NCI-H1436 (cell line): ENCODE results near the gene ARID1B.

Experiments
- DNase-seq: peaks from one replicate; lab custom pipeline; 2025; lab: John Stamatoyannopoulos, UW

Gene ARID1B

DNA sequence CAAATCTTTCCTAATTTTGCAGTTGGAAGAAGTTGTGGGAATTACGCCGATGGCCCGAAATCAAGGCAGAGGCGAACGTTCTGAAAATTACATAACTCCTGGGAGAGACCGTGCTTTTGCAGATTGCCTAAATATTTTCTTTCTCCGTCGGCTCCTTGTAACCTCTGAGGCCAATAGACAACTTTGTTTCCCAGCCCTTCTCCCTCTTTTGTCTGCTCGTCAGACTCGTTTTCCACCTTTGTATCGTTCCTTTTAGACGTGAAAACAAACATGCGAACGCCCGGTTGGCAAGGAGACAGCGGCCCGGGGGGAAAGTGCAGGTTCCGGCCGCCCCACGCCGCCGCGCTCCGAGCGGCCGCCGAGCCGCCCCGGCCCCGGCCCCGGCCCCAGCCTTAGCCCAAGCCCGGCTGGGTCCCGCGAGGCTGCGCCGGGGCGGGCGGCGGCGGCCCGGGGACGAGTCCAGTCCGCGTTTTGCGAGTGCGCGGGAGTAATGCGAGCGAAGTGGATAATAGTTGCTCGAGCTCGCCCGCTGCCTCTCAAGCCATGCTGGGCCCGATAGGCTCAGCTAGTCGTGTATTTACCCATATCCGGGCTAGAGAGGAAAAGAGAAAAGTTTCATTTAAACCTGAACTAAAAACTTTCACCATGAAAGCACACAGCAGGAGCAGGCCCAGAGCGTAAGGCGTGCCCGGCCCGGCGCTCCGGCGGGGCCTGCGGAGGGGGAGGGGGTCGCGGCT lies at the start of gene ARID1B:
Gene ARID1B, plus strand, starts transcription at position 539 of the 737 bp plus-strand sequence. CDS start 303 bp downstream, outside the sequence.
- DNase-seq = peak; percentile 83

GRCh38 chr6:156727715-156728385 lies 49.3 kb upstream of the ARID1B start:
- DNase-seq = peak; percentile 17

DNA sequence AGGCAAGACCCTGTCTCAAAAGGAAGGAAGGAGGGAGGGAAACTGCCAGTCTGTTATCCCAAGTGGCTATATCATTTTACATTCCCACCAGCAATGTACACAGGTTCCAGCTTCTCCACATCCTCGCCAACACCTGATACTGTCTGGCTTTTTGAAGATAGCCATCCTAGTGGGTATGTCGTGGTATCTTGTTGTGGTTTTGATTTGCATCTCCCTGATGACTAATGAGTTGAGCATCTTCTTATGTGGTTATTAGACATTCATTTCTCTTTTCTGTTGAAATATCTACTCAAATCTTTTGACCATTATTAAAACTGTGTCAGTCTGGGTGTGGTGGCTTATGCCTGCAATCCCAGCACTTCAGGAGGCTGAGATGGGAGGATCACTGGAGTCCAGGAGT lies 47.9 kb upstream of the ARID1B start:
- no peak for DNase-seq

- peak; percentile 66 for DNase-seq
Measured at GRCh38 chr6:156731396-156731795, 45.8 kb upstream of the ARID1B start.

DNA sequence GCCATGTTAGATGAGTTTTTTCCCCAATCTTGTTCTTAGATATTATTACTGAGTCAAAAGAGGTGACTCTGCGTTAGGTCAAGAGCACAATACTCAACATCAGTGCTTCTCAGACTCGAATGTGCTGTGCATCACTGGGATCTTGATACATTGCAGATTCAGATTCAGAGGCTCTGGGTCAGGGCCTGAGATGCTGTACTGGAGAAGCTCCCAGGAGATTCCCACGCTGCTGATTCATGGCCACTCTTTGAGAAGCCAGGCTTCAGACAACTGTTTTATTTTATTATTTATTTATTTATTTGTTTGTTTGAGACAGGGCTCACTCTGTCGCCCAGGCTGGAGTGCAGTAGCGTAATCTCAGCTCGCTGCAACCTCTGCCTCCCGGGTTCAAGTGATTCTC lies 41.4 kb upstream of the ARID1B start:
- DNase-seq = no peak

GRCh38 chr6:156740604-156741003 lies 36.6 kb upstream of the ARID1B start:
- no peak for DNase-seq

DNA sequence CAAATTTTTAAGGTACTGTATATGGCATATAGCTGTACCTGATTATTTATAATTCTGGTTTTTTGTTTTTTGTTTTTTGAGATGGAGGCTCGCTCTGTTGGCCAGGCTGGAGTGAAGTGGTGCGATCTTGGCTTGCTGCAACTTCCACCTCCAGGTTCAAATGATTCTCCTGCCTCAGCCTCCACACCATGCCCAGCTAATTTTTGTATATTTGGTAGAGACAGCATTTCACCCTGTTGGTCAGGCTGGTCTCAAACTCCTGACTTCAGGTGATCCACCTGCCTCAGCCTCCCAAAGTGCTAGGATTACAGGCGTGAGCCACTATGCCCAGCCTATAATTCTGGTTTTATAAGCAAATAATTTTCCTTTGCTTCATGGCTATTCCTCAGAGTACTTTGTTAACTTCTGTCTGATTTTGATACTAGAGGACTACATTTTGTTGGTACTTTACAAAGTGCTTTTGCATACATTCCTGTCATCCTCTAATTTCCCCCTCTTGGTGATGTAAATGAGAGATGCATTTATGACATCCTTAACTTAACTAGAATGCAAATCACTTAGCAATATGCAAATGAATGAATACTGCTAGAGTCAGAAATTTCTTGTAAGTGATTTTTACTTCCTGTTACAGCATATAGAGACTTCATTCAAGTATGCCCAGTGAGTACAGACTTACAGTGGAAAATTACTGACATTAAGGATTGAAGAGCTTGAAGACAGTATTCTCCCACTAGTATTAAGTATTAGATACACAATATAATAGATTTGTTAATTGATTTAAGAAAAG lies 35.7 kb upstream of the ARID1B start:
- no peak for DNase-seq

DNA sequence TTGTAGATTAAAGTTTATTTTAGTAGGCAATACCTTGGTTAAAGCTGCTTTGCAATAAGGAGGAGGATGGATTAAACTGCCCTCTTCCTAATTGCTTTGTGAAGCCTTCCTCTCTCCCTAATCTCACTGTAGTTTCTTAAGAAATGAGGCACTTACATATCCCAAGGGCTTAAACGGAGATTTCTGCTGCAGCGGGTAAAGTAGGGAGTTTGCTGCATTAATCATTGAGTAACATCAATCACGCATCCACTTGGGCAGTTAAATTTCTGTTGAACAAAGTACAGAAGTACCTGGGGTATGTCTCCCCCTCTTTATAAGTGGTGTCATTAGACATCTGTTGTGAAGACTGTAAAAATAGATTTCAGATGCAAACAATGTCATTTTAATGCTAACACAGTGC lies 29.5 kb upstream of the ARID1B start:
- peak; percentile 21 for DNase-seq

DNA sequence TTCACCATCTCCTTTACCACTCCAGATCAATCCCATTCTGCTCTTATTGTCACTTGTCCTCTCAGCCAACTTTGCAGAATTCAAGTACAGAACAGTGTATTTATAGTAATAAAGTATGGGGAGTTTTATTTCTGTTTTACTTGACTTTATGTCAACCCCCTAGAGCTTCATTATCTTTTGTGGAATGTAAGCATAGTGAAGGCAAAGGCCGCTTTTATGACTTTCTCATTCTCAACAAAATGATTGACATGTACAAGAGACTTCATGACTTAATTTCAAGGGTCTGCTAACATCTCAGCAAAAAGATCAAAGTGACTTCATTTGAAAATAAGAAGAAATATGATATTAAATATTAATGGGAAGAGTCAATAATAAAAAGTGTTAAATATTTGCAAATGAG lies 28.7 kb upstream of the ARID1B start:
- no peak for DNase-seq

DNA sequence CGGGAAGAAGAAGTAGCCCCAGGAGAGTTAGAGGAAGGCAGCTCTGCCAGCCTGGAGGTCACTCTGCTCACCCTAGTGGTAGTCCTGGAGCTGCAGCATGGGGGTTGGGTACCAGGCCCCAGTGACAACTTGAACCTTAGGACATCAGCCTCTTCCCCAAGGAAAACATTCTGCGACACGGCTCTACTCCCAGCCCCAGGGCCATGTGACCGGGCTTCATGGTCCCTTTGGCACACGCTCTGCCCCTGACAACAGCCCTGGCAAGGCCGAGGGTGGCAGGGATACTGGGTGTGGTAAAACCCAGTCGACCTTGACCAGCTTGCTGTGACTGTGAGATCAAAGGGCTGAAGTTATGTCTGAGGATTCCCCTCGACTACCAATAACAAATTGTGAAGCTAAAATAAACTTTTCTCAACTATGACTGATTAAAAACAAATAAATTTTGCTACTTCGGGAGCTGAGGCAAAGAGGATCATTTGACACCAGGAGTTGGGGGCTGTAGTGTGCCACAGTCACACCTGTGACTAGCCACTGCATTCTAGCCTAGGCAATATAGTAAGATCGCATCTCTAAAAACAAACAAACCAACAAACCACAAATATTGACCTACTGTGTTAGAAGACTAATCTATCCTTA lies 24.4 kb upstream of the ARID1B start:
- DNase-seq = no peak

GRCh38 chr6:156756630-156757610 lies 20.3 kb upstream of the ARID1B start:
- DNase-seq = no peak

- no peak for DNase-seq
Measured at GRCh38 chr6:156757849-156758248, 19.3 kb upstream of the ARID1B start.

- DNase-seq = no peak
Measured at GRCh38 chr6:156760377-156760776, 16.8 kb upstream of the ARID1B start.

DNA sequence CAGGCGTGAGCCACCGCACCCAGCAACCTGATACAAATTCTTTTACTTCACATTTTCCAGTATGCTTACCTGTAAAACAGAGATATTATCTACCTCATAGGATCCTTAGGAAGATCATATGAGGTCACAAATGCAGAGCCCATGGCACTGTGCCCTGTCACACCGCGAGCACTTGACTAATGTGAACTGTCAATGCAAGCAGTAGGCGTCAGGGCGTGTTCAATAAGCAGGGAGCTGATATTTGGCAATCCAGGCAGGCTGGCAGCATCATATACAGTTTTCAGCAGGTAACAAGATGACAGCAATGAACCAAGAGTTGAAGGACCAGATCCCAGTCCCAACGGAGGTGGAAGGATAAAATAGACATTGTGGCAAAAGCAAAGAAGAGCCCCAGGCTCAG lies 14.6 kb upstream of the ARID1B start:
- DNase-seq = no peak

DNA sequence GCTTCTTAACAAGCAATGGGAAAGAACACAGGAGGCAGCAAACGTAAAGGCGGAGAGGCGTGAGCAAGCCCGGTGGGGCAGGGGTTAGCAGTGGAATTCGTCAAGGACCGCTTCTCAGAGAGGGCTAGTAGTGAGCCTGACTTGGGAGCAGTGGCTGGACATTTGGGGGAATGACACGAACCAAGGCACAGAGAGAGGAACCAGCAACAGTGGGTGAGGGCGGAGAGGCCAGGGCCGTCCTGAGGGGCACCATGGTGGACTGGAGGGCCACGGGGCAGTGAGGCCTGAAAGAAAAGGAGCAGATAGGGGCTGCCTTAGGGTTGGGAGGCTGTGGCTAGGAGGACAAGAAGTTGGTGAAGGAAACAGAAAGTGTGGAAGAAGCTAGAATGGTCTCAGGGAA lies 12.1 kb upstream of the ARID1B start:
- DNase-seq = no peak

GRCh38 chr6:156767603-156768467 lies 9.3 kb upstream of the ARID1B start:
- no peak for DNase-seq

DNA sequence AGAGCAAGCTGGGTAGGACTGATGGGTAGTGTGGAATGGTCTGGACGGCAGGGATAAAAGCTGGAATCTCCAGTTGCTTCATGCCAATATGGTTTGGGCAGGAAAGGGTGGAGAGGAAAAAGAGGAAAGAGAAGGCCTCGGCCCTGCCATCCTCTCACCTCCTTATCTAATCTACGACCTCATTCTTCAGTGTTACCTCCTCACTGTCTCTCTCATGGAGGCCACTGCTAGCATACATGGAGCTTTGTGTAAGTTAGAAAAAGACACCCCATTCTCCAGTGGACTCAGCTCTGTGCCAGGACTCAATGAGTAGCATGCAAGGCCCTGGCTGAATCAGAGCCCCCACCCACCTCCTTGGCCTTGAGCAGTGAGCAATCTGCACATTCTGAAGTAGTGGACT lies 6.1 kb upstream of the ARID1B start:
- DNase-seq = no peak

DNA sequence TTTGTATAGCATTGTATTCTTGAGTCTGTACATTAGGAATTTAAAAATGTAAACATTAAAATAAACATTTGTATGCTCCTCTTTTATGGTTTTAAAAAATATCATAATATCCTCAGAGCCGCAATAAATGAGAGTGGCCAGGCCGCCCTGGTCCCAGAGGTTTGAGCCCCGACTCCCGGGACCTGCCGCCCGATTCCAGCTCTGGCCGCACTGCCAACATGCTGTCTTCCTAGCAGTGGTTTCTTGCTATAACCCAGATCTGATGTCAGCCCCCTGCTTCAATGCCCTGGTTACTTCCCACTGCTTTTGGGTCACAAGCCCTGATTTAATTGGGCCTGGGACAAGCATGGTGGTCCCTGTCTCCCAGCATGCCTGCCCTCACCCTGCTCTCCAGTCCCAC lies 5.4 kb upstream of the ARID1B start:
- DNase-seq = no peak

- no peak for DNase-seq
Measured at GRCh38 chr6:156773476-156773875, 3.7 kb upstream of the ARID1B start.
